Measurements from ENCODE around the gene MPC1. TPM values are rescaled to one million over a fixed set of nuclear protein-coding genes. Genes with fewer than 3 reads are reported as not detected.
"Not testable (repeated sequence)": the region's sequence is repeated elsewhere in the genome, so short reads cannot be mapped to it uniquely, and the experiment has no call there.

Gene MPC1
- total and polyA plus RNA-seq, 3 experiments from 2014 or later, result 36.3 to 62.1 (median 39.3) TPM

DNA sequence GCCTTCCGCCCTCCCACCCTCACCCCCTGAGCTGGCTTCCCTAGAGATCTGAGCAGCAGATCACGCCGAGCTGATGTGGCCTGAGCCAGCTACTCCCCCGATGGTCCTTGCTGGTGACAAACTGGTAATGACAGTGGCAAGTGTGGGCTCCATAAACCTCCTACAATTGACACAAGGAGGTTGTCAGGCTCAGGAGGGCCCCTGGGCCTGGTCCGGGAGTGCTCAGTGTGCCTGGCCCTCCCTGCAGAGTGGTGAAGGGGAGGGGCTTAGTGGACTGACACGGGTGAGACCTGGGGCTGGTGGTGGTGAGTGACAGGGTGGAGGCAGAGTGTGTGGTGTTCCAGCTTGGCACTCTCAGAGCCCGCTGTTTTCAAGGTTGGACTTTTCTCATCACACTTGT is 22.6 kb upstream of the MPC1 start:
- ChIA-PET CTCF (interaction anchor here (1.2 to 2.5 kb wide), 6 partner anchors 8 to 130 kb away, joined by 3 to 10 read pairs (median 6); partner anchors contain the start of gene SFT2D1), POLR2A (no interaction called here)
- H3K36me3 Mint-ChIP-seq, result no peaks in the 10 kb centered on the region
- peak overlapping the region in 1 of 8 donors; percentile 86 for H3K27ac Mint-ChIP-seq
- DNase-seq, result peak in 1 of 5 donors; percentile 22
- H3K4me1 ChIP-seq (ENCODE audit: insufficient read depth, low read length), result peaks cover 2% of the 10 kb centered on the region
- H3K9me3 ChIP-seq (ENCODE audit: low read length), result no peaks in the 10 kb centered on the region
- H3K27me3 ChIP-seq (ENCODE audit: insufficient read depth, low read length, poor library complexity, severe bottlenecking), result no peaks in the 10 kb centered on the region
- no peak overlapping the region for H3K27ac ChIP-seq (ENCODE audit: low read depth, low read length)
- H3K4me3 ChIP-seq (ENCODE audit: low read length), result no peak overlapping the region
- H3K36me3 ChIP-seq (ENCODE audit: insufficient read depth, low read length), result no peaks in the 10 kb centered on the region
- H3K4me1 Mint-ChIP-seq, result peaks cover 21 to 32% (median 27%) of the 10 kb centered on the region in 3 donors
- peaks cover 0 to 5% of the 10 kb centered on the region in 2 donors for H3K27me3 Mint-ChIP-seq
- H3K4me3 Mint-ChIP-seq, result no peak overlapping the region
- no peaks in the 10 kb centered on the region for H3K9me3 Mint-ChIP-seq

DNA sequence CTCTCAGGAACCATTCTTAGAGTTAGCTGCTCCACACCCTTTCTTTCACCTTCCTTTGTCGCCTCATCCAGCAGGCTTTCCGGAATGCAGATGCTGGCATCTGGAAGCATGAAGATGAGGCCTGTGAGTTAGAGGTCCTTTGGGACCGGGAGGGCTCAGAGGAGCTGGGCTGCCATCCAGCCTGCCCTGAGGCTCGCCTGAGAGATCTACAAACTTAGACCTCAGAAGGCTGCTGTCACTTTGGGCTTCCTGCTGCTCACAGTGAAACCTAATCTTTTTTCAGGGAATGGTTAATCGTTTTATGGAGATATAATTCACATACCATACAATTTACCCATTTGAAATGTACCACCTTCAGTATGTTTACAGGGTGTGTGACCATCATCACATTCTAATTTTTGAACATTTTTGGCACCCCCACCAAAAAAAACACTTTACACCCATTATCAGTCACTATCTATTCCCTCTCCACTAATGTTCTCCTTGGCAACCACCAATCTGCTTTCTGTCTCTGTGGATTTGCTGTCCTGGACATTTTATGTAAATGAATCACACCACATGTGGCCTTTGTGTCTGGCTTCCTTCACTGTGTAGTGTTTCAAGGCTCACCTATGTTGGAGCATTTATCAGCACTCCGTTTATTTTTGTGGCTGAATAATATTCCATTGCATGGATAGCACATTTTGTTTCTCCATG is 20.0 kb upstream of the MPC1 start:
- peaks cover 0 to 1% (median 0%) of the 10 kb centered on the region in 3 donors for H3K36me3 Mint-ChIP-seq
- Histone ChIP-seq H3K4me1 (ENCODE audit: insufficient read depth, low read length) (no peaks in the 10 kb centered on the region), H3K4me3 (ENCODE audit: low read length) (no peak overlapping the region), H3K27ac (ENCODE audit: low read depth, low read length) (no peak overlapping the region), H3K9me3 (ENCODE audit: low read length) (no peaks in the 10 kb centered on the region), H3K36me3 (ENCODE audit: insufficient read depth, low read length) (no peaks in the 10 kb centered on the region), H3K27me3 (ENCODE audit: insufficient read depth, low read length, poor library complexity, severe bottlenecking) (no peaks in the 10 kb centered on the region)
- H3K27me3 Mint-ChIP-seq, result peaks cover 0 to 8% of the 10 kb centered on the region in 2 donors
- peak overlapping the region in 3 of 8 donors; percentile 50 to 84 (median 84) for H3K27ac Mint-ChIP-seq
- H3K4me1 Mint-ChIP-seq, result peaks cover 8 to 9% (median 9%) of the 10 kb centered on the region in 3 donors
- ChIA-PET POLR2A (no interaction called here), CTCF (interaction anchor here (1.3 to 5.0 kb wide), 5 partner anchors 9 to 126 kb away, joined by 3 to 60 read pairs (median 9); no protein-coding TSS in a partner anchor)
- no peak for DNase-seq
- H3K4me3 Mint-ChIP-seq, result no peak overlapping the region
- H3K9me3 Mint-ChIP-seq, result no peaks in the 10 kb centered on the region

DNA sequence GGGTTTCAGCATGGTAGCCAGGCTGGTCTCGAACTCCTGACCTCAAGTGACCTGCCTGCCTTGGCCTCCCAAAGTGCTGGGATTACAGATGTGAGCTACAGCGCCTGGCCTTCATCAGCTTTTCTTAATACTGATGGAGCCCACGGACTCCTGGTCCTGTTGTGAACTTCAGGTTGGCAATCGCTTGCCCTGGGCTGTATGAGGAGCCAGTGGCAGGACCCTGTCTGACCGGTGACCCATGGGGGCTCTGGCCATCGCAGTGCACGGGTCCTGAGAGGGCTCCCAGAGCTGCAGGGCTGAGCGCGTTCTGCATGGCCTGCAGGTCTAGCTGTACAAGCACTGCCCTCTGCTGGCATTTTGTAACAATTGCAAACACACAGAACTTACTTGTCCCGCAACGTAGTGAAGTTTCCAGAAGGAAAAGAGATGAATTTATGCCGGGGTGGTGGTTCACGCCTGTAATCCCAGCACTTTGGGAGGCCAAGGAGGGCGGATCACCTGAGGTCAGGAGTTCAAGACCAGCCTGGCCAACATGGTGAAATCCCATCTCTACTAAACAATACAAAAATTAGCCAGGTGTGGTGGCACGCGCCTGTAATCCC is 18.0 kb upstream of the MPC1 start:
- H3K27ac ChIP-seq (ENCODE audit: low read depth, low read length); H3K4me1 Mint-ChIP-seq; H3K4me1 ChIP-seq (ENCODE audit: insufficient read depth, low read length); H3K27me3 Mint-ChIP-seq; POLR2A ChIA-PET; H3K9me3 Mint-ChIP-seq; H3K36me3 ChIP-seq (ENCODE audit: insufficient read depth, low read length); H3K9me3 ChIP-seq (ENCODE audit: low read length); H3K27me3 ChIP-seq (ENCODE audit: insufficient read depth, low read length, poor library complexity, severe bottlenecking); H3K36me3 Mint-ChIP-seq; H3K4me3 Mint-ChIP-seq; H3K4me3 ChIP-seq (ENCODE audit: low read length): not testable (repeated sequence)
- peak; percentile 33 to 71 (median 49) for DNase-seq
- H3K27ac Mint-ChIP-seq, result peak overlapping the region in 1 of 8 donors; percentile 10
- CTCF ChIA-PET, result interaction anchor here (0.7 to 5.0 kb wide), 41 partner anchors 7 to 207 kb away, joined by 3 to 60 read pairs (median 4); partner anchors contain the start of gene SFT2D1

DNA sequence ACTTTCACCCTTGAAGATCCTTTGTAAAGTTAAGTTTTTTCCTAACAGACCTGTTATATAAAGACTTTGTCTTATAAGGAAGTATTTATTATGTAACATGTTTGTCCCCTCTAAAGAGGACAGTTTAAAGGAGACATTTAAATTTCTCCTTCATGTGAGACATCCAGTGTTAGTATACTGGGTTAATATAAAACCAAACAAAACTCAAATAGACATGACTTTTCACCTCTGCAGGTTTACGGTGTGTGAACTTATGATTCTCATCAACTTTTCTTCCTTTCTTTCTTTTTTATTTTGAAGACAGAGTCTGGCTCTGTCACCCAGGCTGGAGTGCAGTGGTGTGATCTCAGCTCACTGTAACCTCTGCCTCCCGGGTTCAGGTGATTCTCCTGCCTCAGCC is 17.4 kb upstream of the MPC1 start:
- Mint-ChIP-seq H3K4me3 (no peak overlapping the region), H3K36me3 (peaks cover 0 to 1% (median 0%) of the 10 kb centered on the region in 3 donors), H3K27ac (no peak overlapping the region), H3K9me3 (peaks cover 0 to 1% (median 0%) of the 10 kb centered on the region in 5 donors), H3K27me3 (peaks cover 9% of the 10 kb centered on the region in 2 donors), H3K4me1 (peaks cover 6 to 9% (median 9%) of the 10 kb centered on the region in 3 donors)
- no peak for DNase-seq
- H3K27ac ChIP-seq (ENCODE audit: low read depth, low read length), result no peak overlapping the region
- no peaks in the 10 kb centered on the region for H3K27me3 ChIP-seq (ENCODE audit: insufficient read depth, low read length, poor library complexity, severe bottlenecking)
- POLR2A ChIA-PET, result no interaction called here
- no peaks in the 10 kb centered on the region for H3K9me3 ChIP-seq (ENCODE audit: low read length)
- CTCF ChIA-PET, result interaction anchor here (0.7 to 5.0 kb wide), 41 partner anchors 8 to 206 kb away, joined by 3 to 60 read pairs (median 4); no protein-coding TSS in a partner anchor
- H3K36me3 ChIP-seq (ENCODE audit: insufficient read depth, low read length), result no peaks in the 10 kb centered on the region
- no peaks in the 10 kb centered on the region for H3K4me1 ChIP-seq (ENCODE audit: insufficient read depth, low read length)
- no peak overlapping the region for H3K4me3 ChIP-seq (ENCODE audit: low read length)

DNA sequence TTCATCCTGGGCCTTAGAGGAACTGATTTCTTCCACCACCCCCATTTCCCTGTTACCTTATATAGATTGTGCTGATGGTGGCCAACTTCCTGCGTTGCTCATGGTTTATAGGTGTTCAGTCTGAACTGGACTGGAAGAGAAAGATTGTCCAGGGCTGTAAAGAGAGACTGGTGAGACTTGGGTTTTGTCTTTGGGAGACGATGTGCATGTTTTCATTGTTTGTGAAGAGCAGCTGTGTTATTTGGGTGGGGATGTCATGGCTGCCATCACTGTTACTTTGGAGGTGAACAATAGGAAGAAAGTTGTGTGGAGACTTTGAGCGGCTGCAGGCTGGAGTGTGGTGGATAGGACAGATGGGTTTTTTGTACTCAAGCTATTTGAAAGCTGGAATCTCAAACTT is 15.6 kb upstream of the MPC1 start:
- H3K9me3 ChIP-seq (ENCODE audit: low read length), result no peaks in the 10 kb centered on the region
- H3K27me3 Mint-ChIP-seq, result peaks cover 12 to 13% of the 10 kb centered on the region in 2 donors
- H3K36me3 Mint-ChIP-seq, result peaks cover 0 to 1% (median 0%) of the 10 kb centered on the region in 3 donors
- CTCF ChIA-PET, result interaction anchor here (1.0 to 5.0 kb wide), 6 partner anchors 12 to 377 kb away, joined by 3 to 60 read pairs (median 12); no protein-coding TSS in a partner anchor
- no peak overlapping the region for H3K27ac Mint-ChIP-seq
- H3K4me1 ChIP-seq (ENCODE audit: insufficient read depth, low read length), result no peaks in the 10 kb centered on the region
- no peak for DNase-seq
- H3K36me3 ChIP-seq (ENCODE audit: insufficient read depth, low read length), result no peaks in the 10 kb centered on the region
- H3K4me3 ChIP-seq (ENCODE audit: low read length), result no peak overlapping the region
- H3K27me3 ChIP-seq (ENCODE audit: insufficient read depth, low read length, poor library complexity, severe bottlenecking), result peaks cover 3% of the 10 kb centered on the region
- no peak overlapping the region for H3K27ac ChIP-seq (ENCODE audit: low read depth, low read length)
- H3K4me1 Mint-ChIP-seq, result peaks cover 6 to 9% (median 9%) of the 10 kb centered on the region in 3 donors
- peak overlapping the region in 1 of 7 donors; percentile 1 for H3K4me3 Mint-ChIP-seq
- POLR2A ChIA-PET, result interaction anchor here (0.6 kb wide), 1 partner anchor 57 kb away, joined by 3 read pairs; no protein-coding TSS in a partner anchor
- H3K9me3 Mint-ChIP-seq, result peaks cover 0 to 1% (median 0%) of the 10 kb centered on the region in 5 donors

DNA sequence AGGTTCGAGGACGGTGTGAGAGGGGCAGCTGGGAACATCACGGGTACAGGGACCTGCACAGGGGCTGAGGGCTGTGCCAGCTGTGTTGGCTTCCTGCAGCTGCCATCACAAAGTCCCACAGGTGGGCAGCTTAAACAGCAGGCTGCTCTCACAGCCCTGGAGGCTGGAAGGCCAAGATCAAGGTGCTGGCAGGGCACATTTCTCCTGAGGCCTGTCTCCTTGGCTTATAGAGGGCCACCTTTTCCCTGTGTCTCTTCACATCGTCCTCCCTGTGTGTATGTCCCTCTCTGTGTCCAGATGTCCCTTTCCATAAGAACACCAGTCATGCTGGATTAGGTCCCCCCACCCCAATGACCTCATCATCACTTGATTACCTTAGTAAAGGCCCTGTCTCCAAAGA is 15.1 kb upstream of the MPC1 start:
- no peak overlapping the region for H3K4me3 Mint-ChIP-seq
- no peak overlapping the region for H3K27ac ChIP-seq (ENCODE audit: low read depth, low read length)
- no peak for DNase-seq
- no peak overlapping the region for H3K27ac Mint-ChIP-seq
- CTCF ChIA-PET, result interaction anchor here (1.0 to 5.0 kb wide), 4 partner anchors 17 to 377 kb away, joined by 3 to 60 read pairs (median 12); no protein-coding TSS in a partner anchor
- peaks cover 12 to 14% of the 10 kb centered on the region in 2 donors for H3K27me3 Mint-ChIP-seq
- H3K4me1 Mint-ChIP-seq, result peaks cover 6 to 9% (median 6%) of the 10 kb centered on the region in 3 donors
- no peaks in the 10 kb centered on the region for H3K9me3 ChIP-seq (ENCODE audit: low read length)
- peaks cover 0 to 1% (median 0%) of the 10 kb centered on the region in 5 donors for H3K9me3 Mint-ChIP-seq
- no peaks in the 10 kb centered on the region for H3K36me3 ChIP-seq (ENCODE audit: insufficient read depth, low read length)
- H3K4me3 ChIP-seq (ENCODE audit: low read length), result no peak overlapping the region
- peaks cover 0 to 1% (median 0%) of the 10 kb centered on the region in 3 donors for H3K36me3 Mint-ChIP-seq
- H3K27me3 ChIP-seq (ENCODE audit: insufficient read depth, low read length, poor library complexity, severe bottlenecking), result peaks cover 3% of the 10 kb centered on the region
- no peaks in the 10 kb centered on the region for H3K4me1 ChIP-seq (ENCODE audit: insufficient read depth, low read length)
- POLR2A ChIA-PET, result interaction anchor here (0.6 kb wide), 1 partner anchor 56 kb away, joined by 3 read pairs; no protein-coding TSS in a partner anchor

DNA sequence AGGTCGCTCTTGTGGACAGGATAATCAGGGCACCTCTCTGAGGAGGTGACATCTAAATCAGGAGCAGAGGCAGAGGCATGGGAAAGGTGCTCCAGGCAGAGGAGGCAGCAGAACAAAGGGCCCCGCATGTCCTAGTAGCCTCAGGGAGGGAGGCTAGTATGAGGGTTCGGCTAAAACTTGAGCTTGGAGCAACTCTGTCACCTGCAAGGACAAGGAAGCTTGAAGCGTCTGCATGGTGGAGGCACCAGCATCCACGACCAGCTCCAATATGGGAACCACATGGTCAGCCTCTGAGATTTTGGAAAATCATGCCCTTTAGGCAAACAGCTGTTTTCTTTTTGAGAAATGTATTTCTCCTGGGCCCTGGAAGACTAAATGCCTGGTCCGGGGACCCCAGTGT is 13.0 kb upstream of the MPC1 start:
- no peak overlapping the region for H3K4me3 ChIP-seq (ENCODE audit: low read length)
- H3K9me3 Mint-ChIP-seq, result peaks cover 0 to 1% (median 0%) of the 10 kb centered on the region in 5 donors
- peaks cover 11 to 20% of the 10 kb centered on the region in 2 donors for H3K27me3 Mint-ChIP-seq
- H3K36me3 ChIP-seq (ENCODE audit: insufficient read depth, low read length), result no peaks in the 10 kb centered on the region
- peaks cover 3% of the 10 kb centered on the region for H3K27me3 ChIP-seq (ENCODE audit: insufficient read depth, low read length, poor library complexity, severe bottlenecking)
- no peak overlapping the region for H3K27ac ChIP-seq (ENCODE audit: low read depth, low read length)
- H3K9me3 ChIP-seq (ENCODE audit: low read length), result no peaks in the 10 kb centered on the region
- H3K4me1 Mint-ChIP-seq, result peaks cover 2 to 4% (median 2%) of the 10 kb centered on the region in 3 donors
- ChIA-PET CTCF (interaction anchor here (0.9 kb wide), 1 partner anchor 82 kb away, joined by 3 read pairs; no protein-coding TSS in a partner anchor), POLR2A (interaction anchor here (0.7 to 1.2 kb wide), 2 partner anchors 16 to 21 kb away, joined by 3 read pairs; no protein-coding TSS in a partner anchor)
- H3K27ac Mint-ChIP-seq, result no peak overlapping the region
- peaks cover 0 to 1% (median 0%) of the 10 kb centered on the region in 3 donors for H3K36me3 Mint-ChIP-seq
- no peak for DNase-seq
- no peak overlapping the region for H3K4me3 Mint-ChIP-seq
- H3K4me1 ChIP-seq (ENCODE audit: insufficient read depth, low read length), result no peaks in the 10 kb centered on the region
